ENCODE measurements around the gene CCDC14.

Gene CCDC14

DNA sequence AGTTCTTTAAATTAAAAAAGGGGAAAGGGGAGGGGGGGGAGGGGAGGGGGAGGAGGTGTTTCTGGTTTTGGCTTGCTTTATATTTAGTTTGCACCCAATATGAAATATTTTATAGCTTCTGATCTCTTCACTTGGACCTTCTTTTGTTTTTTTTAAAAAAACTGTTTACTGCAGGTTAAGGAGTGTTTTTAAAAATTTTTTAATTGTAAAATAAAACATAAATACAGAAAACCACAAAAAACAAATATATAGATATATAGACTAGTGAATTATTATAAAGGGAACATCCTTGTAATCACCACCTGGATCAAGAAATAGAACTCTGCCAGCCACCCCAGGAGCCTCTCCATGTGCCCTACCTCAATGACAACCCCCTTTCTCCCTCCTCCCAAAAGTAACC, 76.0 kb downstream of the CCDC14 start:
- no peak overlapping the region for H3K4me3 ChIP-seq (replicated peaks; ENCODE audit: low read depth, low read length)
- DNase-seq (ENCODE audit: extremely low read depth, low read depth), result no peak
- TF ChIP-seq, protein P1, sequence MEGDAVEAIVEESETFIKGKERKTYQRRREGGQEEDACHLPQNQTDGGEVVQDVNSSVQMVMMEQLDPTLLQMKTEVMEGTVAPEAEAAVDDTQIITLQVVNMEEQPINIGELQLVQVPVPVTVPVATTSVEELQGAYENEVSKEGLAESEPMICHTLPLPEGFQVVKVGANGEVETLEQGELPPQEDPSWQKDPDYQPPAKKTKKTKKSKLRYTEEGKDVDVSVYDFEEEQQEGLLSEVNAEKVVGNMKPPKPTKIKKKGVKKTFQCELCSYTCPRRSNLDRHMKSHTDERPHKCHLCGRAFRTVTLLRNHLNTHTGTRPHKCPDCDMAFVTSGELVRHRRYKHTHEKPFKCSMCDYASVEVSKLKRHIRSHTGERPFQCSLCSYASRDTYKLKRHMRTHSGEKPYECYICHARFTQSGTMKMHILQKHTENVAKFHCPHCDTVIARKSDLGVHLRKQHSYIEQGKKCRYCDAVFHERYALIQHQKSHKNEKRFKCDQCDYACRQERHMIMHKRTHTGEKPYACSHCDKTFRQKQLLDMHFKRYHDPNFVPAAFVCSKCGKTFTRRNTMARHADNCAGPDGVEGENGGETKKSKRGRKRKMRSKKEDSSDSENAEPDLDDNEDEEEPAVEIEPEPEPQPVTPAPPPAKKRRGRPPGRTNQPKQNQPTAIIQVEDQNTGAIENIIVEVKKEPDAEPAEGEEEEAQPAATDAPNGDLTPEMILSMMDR (IDR thresholded peaks at IDR 0.05; ENCODE audit: low read depth, low read length, missing control alignments), result no peak

DNA sequence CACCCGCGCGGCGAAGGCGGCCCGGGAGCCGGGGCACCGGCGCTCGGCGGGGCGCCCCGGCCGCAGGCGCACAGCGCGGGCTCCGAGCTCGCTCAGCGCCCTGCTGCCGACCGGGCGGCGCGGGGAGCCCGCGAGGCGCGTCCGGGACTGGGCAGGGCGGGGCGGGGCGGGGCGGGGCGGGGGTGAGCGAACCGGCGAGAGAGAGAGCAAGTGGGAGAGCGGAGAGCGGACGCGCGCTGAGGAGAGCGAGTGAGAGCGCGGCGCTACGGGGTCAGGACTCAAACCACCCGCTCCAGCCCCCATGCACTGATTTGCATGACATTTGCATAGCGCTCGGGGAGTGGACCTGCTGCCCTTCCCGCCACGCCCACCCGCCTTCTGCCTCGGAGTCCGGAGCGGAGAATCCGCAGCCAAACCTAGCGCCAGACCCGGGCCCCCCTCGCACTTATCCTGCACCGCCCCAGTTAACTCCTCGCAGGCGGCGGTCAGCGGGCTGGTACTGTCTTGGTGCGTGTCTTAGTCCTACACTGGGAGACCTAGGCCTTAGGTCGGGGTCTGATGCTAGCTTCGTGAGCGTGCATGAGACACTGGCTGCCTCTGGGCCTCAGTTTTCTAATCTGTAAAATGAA, 76.7 kb downstream of the CCDC14 start, which contains the start of gene MYLK:
MYLK (minus strand) TSS at position 130 of the 629 bp plus-strand sequence. CDS start 90,491 bp downstream, outside the sequence.
- DNase-seq (ENCODE audit: extremely low read depth, low read depth), result peak; percentile 69
- peak within 1 kb of the TSS; percentile 82 for H3K4me3 ChIP-seq (replicated peaks; ENCODE audit: low read depth, low read length)
- TF ChIP-seq, protein P1 (IDR thresholded peaks at IDR 0.05; ENCODE audit: low read depth, low read length, missing control alignments), result no peak

DNA sequence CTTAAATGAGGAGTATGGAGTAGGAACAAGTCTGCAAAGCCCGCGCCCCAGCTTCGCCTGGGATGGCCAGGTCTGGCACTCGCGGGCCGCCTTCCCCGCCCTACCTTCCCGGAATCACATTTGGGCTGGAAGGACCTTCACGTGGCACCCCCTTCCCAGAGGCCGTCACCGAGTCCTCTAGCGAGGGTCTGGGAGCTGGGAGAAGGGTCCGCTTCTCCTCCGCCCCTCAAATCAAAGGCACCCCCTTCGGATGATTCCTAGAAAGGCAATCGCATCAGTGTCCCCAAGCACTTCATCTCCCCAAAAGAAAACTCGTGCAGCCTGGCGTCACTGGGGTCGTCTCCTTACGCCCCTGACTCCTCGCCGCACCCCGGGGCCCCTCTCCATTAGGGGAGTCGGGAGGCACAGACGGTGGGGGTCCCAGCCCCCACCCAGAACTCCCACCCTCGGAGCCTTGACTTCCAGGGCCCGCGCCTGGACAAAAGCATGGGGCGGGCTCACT, 77.3 kb downstream of the CCDC14 start:
- DNase-seq (ENCODE audit: extremely low read depth, low read depth), result no peak
- peak overlapping the region; percentile 82 for H3K4me3 ChIP-seq (replicated peaks; ENCODE audit: low read depth, low read length)
- TF ChIP-seq, protein P1 (IDR thresholded peaks at IDR 0.05; ENCODE audit: low read depth, low read length, missing control alignments), result no peak

DNA sequence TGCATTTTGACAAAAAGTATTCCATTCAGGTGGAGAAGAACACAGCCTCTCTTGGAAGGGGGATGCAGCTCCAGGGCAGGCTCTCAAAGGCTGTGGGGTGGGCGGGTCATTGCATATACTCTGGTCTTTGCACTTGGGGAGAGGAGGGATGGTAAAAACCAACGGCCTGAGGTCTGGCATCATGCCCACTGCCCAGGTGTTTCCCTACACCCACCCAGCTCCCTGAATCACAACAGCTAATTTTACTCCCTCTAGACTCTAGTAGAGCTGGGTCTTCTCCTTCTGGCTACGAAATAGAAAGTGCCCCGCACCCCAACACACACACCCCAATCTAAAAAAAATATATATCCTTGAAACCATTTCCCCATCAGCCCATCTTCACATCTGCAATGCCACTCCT, 77.9 kb downstream of the CCDC14 start:
- TF ChIP-seq, protein P1 (IDR thresholded peaks at IDR 0.05; ENCODE audit: low read depth, low read length, missing control alignments), result no peak
- H3K4me3 ChIP-seq (replicated peaks; ENCODE audit: low read depth, low read length), result peak overlapping the region; percentile 82
- DNase-seq (ENCODE audit: extremely low read depth, low read depth), result no peak

DNA sequence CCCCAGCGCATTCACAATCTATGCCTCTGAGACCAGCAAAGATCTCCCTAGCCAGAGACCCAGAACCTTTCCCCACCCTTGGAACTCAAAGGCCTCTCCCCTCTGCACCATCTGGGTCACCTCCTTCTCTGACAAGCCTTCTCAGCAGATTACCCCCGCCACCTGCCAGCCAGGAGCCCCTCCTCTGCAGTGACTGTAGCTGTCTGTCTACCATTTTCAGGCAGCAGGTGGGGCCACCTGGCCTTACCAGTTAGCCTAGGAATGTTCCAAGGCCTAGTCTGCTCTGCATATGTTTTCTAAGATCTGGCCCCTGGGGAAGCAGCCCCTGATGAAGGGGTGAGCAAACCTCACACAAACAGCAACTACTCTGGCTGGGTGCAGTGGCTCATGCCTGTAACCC, 79.3 kb downstream of the CCDC14 start:
- DNase-seq (ENCODE audit: extremely low read depth, low read depth), result no peak

DNA sequence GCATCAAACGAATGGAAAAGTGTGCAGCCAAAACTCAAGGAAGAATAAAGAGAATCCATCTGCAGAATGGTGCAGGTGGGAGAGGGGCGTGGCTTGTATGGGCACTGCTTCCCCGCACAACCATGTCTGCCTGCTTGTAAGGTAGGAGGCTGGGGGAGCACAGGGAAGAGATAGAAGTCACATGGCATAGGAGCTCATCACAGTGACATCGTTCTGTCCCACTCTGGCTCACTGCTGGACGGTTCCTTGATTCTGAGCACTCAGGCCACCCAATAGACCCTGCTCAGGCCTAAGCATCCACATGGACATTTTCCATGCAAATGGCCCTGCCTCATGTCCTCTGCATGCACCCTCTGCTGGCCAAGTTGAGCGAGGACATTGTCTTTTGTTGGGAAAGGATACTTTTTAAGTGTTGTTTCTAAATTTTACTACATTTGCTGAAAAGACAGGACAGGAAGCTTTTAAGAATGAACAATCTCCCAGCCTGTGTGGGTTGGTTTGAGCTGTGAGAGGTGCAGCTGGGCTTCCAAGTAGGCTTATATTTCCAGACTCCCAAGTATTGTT, 79.9 kb downstream of the CCDC14 start:
- peak; percentile 47 for DNase-seq (ENCODE audit: extremely low read depth, low read depth)
- H3K4me3 ChIP-seq (replicated peaks; ENCODE audit: low read depth, low read length), result no peak overlapping the region; the same call in 1 of the 2 replicates
- TF ChIP-seq, protein P1 (IDR thresholded peaks at IDR 0.05; ENCODE audit: low read depth, low read length, missing control alignments), result peak; percentile 72

More for the DNA sequence above, 79.3 kb downstream of the CCDC14 start:
- TF ChIP-seq, protein P1 (IDR thresholded peaks at IDR 0.05; ENCODE audit: low read depth, low read length, missing control alignments), result no peak
- H3K4me3 ChIP-seq (replicated peaks; ENCODE audit: low read depth, low read length), result peak overlapping the region; percentile 1; the same call in 1 of the 2 replicates

Measured in HFF-Myc (cell line).